Liver (tissue), 9 donors: ENCODE results near the gene TMED3. TPM values are rescaled to one million over a fixed set of nuclear protein-coding genes. Genes with fewer than 3 reads are reported as not detected.

ENCODE experiments used
- DNase-seq: peaks from one replicate; pipeline ENCODE4 v3.0.0-alpha.2; 2017; ENCODE audit warnings: low spot score
- H3K27ac ChIP-seq, 2 donors: one replicate each; pipeline ENCODE4 v1.7.0; 2013; ENCODE audit warnings: inconsistent platforms in 2 of 2, low read length in 2 of 2, control low read depth in 1 of 2, low read depth in 1 of 2, mild to moderate bottlenecking in 1 of 2
- H3K27me3 ChIP-seq, 4 donors: one replicate each; pipeline versions ENCODE4 v1.6.1 to v1.7.0; 2013; ENCODE audit warnings: low read length in 3 of 4, inconsistent platforms in 1 of 4, mild to moderate bottlenecking in 1 of 4, moderate library complexity in 1 of 4; ENCODE audit not compliant: control insufficient read depth in 4 of 4, insufficient read depth in 4 of 4
- H3K36me3 ChIP-seq, 4 donors: one replicate each; pipeline versions ENCODE4 v1.6.1 to v1.7.0; 2013; ENCODE audit warnings: low read length in 3 of 4, mild to moderate bottlenecking in 3 of 4, low read depth in 1 of 4, moderate library complexity in 1 of 4; ENCODE audit not compliant: control insufficient read depth in 4 of 4, insufficient read depth in 3 of 4
- H3K4me1 ChIP-seq, 4 donors: one replicate each; pipeline versions ENCODE4 v1.6.1 to v1.7.0; 2013; ENCODE audit warnings: low read length in 3 of 4, mild to moderate bottlenecking in 3 of 4, moderate library complexity in 1 of 4; ENCODE audit not compliant: control insufficient read depth in 4 of 4, insufficient read depth in 4 of 4
- H3K4me3 ChIP-seq, 3 donors: one replicate each; pipeline versions ENCODE4 v1.6.1 to v1.7.0; 2013; ENCODE audit warnings: low read length in 3 of 3, control low read depth in 1 of 3, low read depth in 1 of 3, mild to moderate bottlenecking in 1 of 3
- H3K9ac ChIP-seq, 2 donors: one replicate each; pipeline ENCODE4 v1.7.0; 2013; ENCODE audit warnings: low read length in 2 of 2, mild to moderate bottlenecking in 2 of 2, moderate library complexity in 2 of 2, control low read depth in 1 of 2, low read depth in 1 of 2
- H3K9me3 ChIP-seq, 4 donors: one replicate each; pipeline versions ENCODE4 v1.6.1 to v1.7.0; 2013; ENCODE audit warnings: low read length in 3 of 4; ENCODE audit not compliant: control insufficient read depth in 4 of 4
- EGR1 ChIP-seq, 2 donors: IDR thresholded peaks; 2 replicates each; pipeline ENCODE4 v1.6.1; 2016 to 2018; ENCODE audit warnings: antibody characterized with exemption in 2 of 2, low read depth in 2 of 2
- FOXA2 ChIP-seq: IDR thresholded peaks from 2 replicates; pipeline ENCODE4 v1.6.1; 2016; ENCODE audit warnings: antibody characterized with exemption
- HNF4A ChIP-seq, 2 donors: conservative IDR thresholded peaks; 2 replicates each; pipeline ENCODE4 v1.6.1; 2016; ENCODE audit warnings: antibody characterized with exemption in 2 of 2, mild to moderate bottlenecking in 2 of 2
- HNF4G ChIP-seq: IDR thresholded peaks from 2 replicates; pipeline ENCODE4 v1.6.1; 2016; ENCODE audit warnings: antibody characterized with exemption
- JUND ChIP-seq, 2 donors: IDR thresholded peaks; 2 replicates each; pipeline ENCODE4 v1.6.1; 2016; ENCODE audit warnings: antibody characterized with exemption in 2 of 2
- NR2F2 ChIP-seq: IDR thresholded peaks from 2 replicates; pipeline ENCODE4 v1.6.1; 2016; ENCODE audit warnings: antibody characterized with exemption
- RAD21 ChIP-seq, 2 donors: IDR thresholded peaks; 2 replicates each; pipeline ENCODE4 v1.6.1; 2016; ENCODE audit warnings: antibody characterized with exemption in 2 of 2, mild to moderate bottlenecking in 2 of 2
- RXRA ChIP-seq, 2 donors: IDR thresholded peaks; 2 replicates each; pipeline ENCODE4 v1.6.1; 2017 to 2018; ENCODE audit warnings: antibody characterized with exemption in 2 of 2, mild to moderate bottlenecking in 1 of 2
- TAF1 ChIP-seq: conservative IDR thresholded peaks from 2 replicates; pipeline ENCODE4 v1.6.1; 2016; ENCODE audit warnings: antibody characterized with exemption, mild to moderate bottlenecking
- YY1 ChIP-seq: IDR thresholded peaks from 2 replicates; pipeline ENCODE4 v1.6.1; 2016; ENCODE audit warnings: antibody characterized with exemption, mild to moderate bottlenecking
- WGBS: extraction: QIAGEN DNeasy Blood & Tissue Kit; methylation state at CpG from one replicate; pipeline ENCODE4 v1.1.7; 2013; 5-methylcytosine and 5-hydroxymethylcytosine counted together
- polyA plus RNA-seq, 2 donors: library from polyadenylated mRNA; stranded (reverse) in 1 of 2; unstranded in 1 of 2; fragments of 200-250 nt in 1 of 2; fragments of >200 nt in 1 of 2; fragmentation: Nextera tagmentation in 1 of 2; extraction: Ambion mirVana in 1 of 2; gene quantifications; one replicate each; pipeline versions ENCODE4 v1.2.1 to v1.2.3, GENCODE V29; 2013 to 2015
- total RNA-seq, 2 donors: library from RNA; depleted of rRNA; stranded (reverse); fragments of >200 nt; gene quantifications; one replicate each; pipeline ENCODE4 v1.2.3, GENCODE V29; 2014
- TF ChIP-seq, protein P1 (sequence below): fragments of 150-350 bp; IDR thresholded peaks from 2 replicates; pipeline ENCODE4 v1.5.1; 2017; ENCODE audit warnings: improper control_type of control experiment, low read depth, low read length; ENCODE audit not compliant: missing input control
- TF ChIP-seq, protein P2 (sequence below): IDR thresholded peaks from 2 replicates; pipeline ENCODE4 v1.6.1; 2016; ENCODE audit warnings: antibody characterized with exemption, mild to moderate bottlenecking
- TF ChIP-seq, protein P3 (sequence below): IDR thresholded peaks from 2 replicates; pipeline ENCODE4 v1.6.1; 2016; ENCODE audit warnings: antibody characterized with exemption
- TF ChIP-seq, protein P4 (sequence below): IDR thresholded peaks from 2 replicates; pipeline ENCODE4 v1.6.1; 2016; ENCODE audit warnings: antibody characterized with exemption
- TF ChIP-seq, protein P5 (sequence below): IDR thresholded peaks from 2 replicates; pipeline ENCODE4 v1.6.1; 2016; ENCODE audit warnings: antibody characterized with exemption
- donor health status: healthy.
- donor health status: healthy.
- donor health status: healthy.
- donor health status: healthy.
- donor health status: healthy.

The TMED3 gene
- total and polyA plus RNA-seq, 4 donors = 11.0 to 28.1 (median 14.0) TPM

DNA sequence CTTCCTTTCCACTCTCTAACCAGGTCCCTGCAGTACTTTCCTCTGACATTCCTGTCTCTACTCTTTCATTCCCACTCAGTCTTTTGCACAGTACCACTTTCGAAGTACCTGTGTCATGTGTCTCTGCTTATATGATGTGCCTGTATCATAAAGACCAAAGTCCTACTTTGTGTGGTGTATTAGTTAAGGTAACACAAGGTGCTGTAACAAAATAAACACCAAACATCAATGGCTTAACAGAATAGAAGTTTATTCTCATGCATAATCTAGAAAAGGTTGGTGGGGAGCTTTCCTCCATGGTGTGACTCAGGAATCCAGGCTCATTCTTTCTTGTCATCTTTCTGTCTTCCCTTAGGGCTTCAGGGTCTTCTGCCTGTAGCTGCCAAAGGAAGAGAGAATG, 3.3 kb downstream of the TMED3 start:
- no peak overlapping the region for H3K27ac ChIP-seq
- no peak overlapping the region for H3K4me3 ChIP-seq
- WGBS = 99% methylated on average over 1 of the region's 1 CpG
- TF ChIP-seq EGR1 (IDR thresholded peaks at IDR 0.05; ENCODE audit: low read depth in 2 of 2) (no peak), FOXA2 (no peak), RAD21 (IDR thresholded peaks at IDR 0.05) (no peak), HNF4A (conservative IDR thresholded peaks at IDR 0.05) (no peak), HNF4G (no peak), RXRA (IDR thresholded peaks at IDR 0.05) (no peak), YY1 (no peak), JUND (IDR thresholded peaks at IDR 0.05) (no peak)
- TF ChIP-seq, protein P1, sequence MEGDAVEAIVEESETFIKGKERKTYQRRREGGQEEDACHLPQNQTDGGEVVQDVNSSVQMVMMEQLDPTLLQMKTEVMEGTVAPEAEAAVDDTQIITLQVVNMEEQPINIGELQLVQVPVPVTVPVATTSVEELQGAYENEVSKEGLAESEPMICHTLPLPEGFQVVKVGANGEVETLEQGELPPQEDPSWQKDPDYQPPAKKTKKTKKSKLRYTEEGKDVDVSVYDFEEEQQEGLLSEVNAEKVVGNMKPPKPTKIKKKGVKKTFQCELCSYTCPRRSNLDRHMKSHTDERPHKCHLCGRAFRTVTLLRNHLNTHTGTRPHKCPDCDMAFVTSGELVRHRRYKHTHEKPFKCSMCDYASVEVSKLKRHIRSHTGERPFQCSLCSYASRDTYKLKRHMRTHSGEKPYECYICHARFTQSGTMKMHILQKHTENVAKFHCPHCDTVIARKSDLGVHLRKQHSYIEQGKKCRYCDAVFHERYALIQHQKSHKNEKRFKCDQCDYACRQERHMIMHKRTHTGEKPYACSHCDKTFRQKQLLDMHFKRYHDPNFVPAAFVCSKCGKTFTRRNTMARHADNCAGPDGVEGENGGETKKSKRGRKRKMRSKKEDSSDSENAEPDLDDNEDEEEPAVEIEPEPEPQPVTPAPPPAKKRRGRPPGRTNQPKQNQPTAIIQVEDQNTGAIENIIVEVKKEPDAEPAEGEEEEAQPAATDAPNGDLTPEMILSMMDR = no peak
- TF ChIP-seq, protein P2, sequence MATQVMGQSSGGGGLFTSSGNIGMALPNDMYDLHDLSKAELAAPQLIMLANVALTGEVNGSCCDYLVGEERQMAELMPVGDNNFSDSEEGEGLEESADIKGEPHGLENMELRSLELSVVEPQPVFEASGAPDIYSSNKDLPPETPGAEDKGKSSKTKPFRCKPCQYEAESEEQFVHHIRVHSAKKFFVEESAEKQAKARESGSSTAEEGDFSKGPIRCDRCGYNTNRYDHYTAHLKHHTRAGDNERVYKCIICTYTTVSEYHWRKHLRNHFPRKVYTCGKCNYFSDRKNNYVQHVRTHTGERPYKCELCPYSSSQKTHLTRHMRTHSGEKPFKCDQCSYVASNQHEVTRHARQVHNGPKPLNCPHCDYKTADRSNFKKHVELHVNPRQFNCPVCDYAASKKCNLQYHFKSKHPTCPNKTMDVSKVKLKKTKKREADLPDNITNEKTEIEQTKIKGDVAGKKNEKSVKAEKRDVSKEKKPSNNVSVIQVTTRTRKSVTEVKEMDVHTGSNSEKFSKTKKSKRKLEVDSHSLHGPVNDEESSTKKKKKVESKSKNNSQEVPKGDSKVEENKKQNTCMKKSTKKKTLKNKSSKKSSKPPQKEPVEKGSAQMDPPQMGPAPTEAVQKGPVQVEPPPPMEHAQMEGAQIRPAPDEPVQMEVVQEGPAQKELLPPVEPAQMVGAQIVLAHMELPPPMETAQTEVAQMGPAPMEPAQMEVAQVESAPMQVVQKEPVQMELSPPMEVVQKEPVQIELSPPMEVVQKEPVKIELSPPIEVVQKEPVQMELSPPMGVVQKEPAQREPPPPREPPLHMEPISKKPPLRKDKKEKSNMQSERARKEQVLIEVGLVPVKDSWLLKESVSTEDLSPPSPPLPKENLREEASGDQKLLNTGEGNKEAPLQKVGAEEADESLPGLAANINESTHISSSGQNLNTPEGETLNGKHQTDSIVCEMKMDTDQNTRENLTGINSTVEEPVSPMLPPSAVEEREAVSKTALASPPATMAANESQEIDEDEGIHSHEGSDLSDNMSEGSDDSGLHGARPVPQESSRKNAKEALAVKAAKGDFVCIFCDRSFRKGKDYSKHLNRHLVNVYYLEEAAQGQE = no peak
- TF ChIP-seq, protein P3, sequence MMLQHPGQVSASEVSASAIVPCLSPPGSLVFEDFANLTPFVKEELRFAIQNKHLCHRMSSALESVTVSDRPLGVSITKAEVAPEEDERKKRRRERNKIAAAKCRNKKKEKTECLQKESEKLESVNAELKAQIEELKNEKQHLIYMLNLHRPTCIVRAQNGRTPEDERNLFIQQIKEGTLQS = no peak
- TF ChIP-seq, protein P4, sequence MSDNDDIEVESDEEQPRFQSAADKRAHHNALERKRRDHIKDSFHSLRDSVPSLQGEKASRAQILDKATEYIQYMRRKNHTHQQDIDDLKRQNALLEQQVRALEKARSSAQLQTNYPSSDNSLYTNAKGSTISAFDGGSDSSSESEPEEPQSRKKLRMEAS = no peak
- DNase-seq = no peak
- peaks cover 0 to 2% (median 0%) of the 10 kb centered on the region in 4 donors for H3K9me3 ChIP-seq
- no peak overlapping the region for H3K9ac ChIP-seq
- H3K27me3 ChIP-seq = no peaks in the 10 kb centered on the region
- peaks cover 0 to 22% (median 5%) of the 10 kb centered on the region in 4 donors for H3K36me3 ChIP-seq
- H3K4me1 ChIP-seq = peaks cover 0 to 16% (median 6%) of the 10 kb centered on the region in 4 donors

DNA sequence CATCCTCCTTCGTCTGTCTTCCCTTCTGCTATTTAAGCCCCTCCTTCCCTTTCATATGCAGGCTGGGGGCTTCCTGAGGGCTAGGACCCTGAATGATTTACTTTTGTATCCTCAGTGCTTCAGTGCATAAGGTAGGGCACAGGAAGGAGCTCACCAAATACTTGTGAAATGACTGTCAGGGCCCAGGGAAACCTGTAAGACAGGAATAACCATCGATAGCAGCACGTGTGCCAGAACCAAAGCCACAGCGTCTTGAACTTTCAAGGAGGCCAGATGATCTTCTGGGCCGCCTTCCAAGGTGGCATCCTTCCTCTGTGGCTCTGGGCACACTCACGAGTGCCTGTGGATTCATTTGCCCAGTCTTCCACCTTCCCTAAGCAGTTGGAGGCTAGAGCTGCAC, 3.9 kb downstream of the TMED3 start:
- DNase-seq = no peak
- H3K27me3 ChIP-seq = no peaks in the 10 kb centered on the region
- WGBS = 93% methylated on average over 6 of the region's 6 CpGs
- TF ChIP-seq YY1 = no peak
- TF ChIP-seq, protein P3 = no peak
- TF ChIP-seq, protein P1 = no peak
- TF ChIP-seq HNF4A (conservative IDR thresholded peaks at IDR 0.05) = no peak
- no peak for TF ChIP-seq JUND (IDR thresholded peaks at IDR 0.05)
- TF ChIP-seq, protein P5, sequence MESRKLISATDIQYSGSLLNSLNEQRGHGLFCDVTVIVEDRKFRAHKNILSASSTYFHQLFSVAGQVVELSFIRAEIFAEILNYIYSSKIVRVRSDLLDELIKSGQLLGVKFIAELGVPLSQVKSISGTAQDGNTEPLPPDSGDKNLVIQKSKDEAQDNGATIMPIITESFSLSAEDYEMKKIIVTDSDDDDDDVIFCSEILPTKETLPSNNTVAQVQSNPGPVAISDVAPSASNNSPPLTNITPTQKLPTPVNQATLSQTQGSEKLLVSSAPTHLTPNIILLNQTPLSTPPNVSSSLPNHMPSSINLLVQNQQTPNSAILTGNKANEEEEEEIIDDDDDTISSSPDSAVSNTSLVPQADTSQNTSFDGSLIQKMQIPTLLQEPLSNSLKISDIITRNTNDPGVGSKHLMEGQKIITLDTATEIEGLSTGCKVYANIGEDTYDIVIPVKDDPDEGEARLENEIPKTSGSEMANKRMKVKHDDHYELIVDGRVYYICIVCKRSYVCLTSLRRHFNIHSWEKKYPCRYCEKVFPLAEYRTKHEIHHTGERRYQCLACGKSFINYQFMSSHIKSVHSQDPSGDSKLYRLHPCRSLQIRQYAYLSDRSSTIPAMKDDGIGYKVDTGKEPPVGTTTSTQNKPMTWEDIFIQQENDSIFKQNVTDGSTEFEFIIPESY = no peak
- TF ChIP-seq FOXA2 = no peak
- no peak for TF ChIP-seq EGR1 (IDR thresholded peaks at IDR 0.05; ENCODE audit: low read depth in 2 of 2)
- TF ChIP-seq RAD21 (IDR thresholded peaks at IDR 0.05) = no peak
- no peak for TF ChIP-seq NR2F2
- no peak for TF ChIP-seq RXRA (IDR thresholded peaks at IDR 0.05)
- TF ChIP-seq TAF1 = no peak
- H3K9ac ChIP-seq = no peak overlapping the region
- no peak overlapping the region for H3K4me3 ChIP-seq
- H3K36me3 ChIP-seq = peaks cover 0 to 22% (median 5%) of the 10 kb centered on the region in 4 donors
- peaks cover 0 to 16% (median 6%) of the 10 kb centered on the region in 4 donors for H3K4me1 ChIP-seq
- H3K27ac ChIP-seq = no peak overlapping the region
- H3K9me3 ChIP-seq = peaks cover 0 to 3% (median 0%) of the 10 kb centered on the region in 4 donors
